ENCODE data around the gene DNAH14. TPM values are rescaled to one million over a fixed set of nuclear protein-coding genes. Genes with fewer than 3 reads are reported as not detected.

The DNAH14 gene
- polyA plus RNA-seq, 6 donors from 2014 or later: 0.12 to 0.43 TPM; not detected in 4

DNA sequence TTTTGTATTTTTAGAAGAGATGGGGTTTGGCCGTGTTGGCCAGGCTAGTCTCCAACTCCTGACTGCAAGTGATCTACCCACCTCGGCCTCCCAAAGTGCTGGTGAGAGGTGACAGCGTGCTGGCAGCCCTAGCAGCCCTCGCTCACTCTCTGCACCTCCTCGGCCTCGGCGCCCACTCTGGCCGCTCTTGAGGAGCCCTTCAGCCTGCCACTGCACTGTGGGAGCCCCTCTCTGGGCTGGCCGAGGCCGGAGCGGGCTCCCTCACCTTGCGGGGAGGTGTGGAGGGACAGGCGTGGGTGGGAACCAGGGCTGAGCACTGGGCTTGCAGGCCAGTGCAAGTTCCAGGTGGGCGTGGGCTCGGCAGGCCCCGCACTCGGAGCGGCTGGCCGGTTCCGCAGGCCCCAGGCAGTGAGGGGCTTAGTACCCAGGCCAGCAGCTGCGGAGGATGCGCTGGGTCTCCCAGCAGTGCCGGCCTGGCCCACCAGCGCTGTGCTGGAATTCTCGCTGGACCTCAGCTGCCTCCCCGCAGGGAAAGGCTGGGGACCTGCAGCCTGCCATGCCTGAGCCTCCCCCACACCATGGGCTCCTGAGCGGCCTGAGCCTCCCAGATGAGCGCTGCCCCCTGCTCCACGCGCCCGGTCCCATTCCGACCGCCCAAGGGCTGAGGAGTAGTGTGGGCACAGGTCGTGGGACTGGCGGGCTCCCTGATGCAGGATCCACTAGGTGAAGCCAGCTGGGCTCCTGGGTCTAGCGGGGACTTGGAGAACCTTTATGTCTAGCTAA lies 501.8 kb downstream of the DNAH14 start:
- DNase-seq (no peak), ATAC-seq (ENCODE audit: low read depth in 2 of 2) (no peak)
- H3K4me3 Mint-ChIP-seq: no peak overlapping the region
- H3K36me3 Mint-ChIP-seq: no peaks in the 10 kb centered on the region
- H3K9me3 Mint-ChIP-seq: peaks cover 0 to 2% (median 0%) of the 10 kb centered on the region in 7 donors
- no peaks in the 10 kb centered on the region for H3K27me3 Mint-ChIP-seq
- no peak overlapping the region for H3K27ac Mint-ChIP-seq
- peaks cover 23 to 35% (median 31%) of the 10 kb centered on the region in 3 donors for H3K4me1 Mint-ChIP-seq

DNA sequence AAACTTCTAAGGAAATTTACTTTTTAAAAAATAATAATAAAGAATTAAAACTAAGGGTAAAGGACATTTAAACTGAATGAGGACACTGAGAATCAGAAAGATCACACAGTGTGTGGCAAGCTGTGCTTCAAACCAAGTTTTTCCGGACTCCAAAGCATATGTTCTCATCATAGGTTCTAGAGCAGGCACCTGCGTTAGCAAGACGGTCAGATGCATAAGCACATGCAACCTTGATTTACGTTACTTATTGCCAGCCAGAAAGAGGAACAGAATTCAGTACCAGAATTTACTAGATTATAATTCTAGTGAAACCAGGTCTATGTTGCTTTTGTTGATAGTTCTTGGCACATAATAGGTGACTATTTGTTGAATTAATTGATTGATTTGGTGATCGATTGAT lies 504.6 kb downstream of the DNAH14 start:
- DNase-seq (peak; percentile 39), ATAC-seq (ENCODE audit: low read depth in 2 of 2) (peak; percentile 71 to 73)
- H3K9me3 Mint-ChIP-seq: peaks cover 0 to 2% (median 0%) of the 10 kb centered on the region in 7 donors

DNA sequence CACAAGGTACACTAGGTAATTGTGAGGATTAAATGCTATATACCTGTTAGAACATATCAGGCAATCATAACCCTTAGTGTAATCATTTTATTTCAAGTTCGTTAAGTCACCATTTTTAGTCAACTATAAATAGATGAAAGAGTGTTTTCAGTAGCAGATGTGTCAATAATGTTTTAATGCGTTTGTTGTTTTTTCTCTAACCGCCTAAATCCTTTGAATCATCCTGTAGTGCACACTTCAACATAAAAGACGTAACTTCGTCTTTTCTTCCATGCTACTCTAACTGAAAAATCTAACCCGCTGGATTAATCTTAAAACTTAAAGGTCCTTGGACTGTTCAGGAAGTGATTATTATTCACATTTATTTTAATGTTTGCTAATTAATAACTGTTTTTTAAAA lies 505.6 kb downstream of the DNAH14 start:
- no peaks in the 10 kb centered on the region for H3K36me3 Mint-ChIP-seq

More for the DNA sequence above, 504.6 kb downstream of the DNAH14 start:
- Mint-ChIP-seq H3K27me3 (no peaks in the 10 kb centered on the region), H3K27ac (peak overlapping the region; percentile 38 to 90 (median 66)), H3K36me3 (no peaks in the 10 kb centered on the region), H3K4me3 (peak overlapping the region in 1 of 8 donors; percentile 63), H3K4me1 (peaks cover 25 to 37% (median 35%) of the 10 kb centered on the region in 3 donors)

DNA sequence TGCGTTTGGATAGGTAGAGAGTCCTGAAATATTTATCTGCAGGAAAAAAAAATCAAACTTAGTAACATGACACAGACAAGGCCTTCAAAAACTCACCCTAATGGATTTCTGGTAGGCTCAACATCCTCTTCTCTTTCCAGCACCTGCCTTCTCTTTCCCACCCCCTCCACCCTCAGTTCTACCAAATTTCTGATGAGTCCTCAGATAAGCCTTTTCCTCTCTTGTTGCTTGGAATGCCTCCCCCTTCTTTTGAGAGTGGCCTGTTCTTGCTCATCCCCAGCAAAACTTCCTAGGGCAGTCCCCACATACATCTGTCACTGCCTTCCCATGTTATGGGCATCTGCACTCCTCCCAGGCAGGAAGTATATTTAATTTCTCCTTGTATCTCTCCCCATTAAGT lies 506.0 kb downstream of the DNAH14 start:
- Mint-ChIP-seq H3K36me3 (no peaks in the 10 kb centered on the region), H3K4me3 (peak overlapping the region in 7 of 8 donors; percentile 46 to 88 (median 69)), H3K9me3 (peaks cover 0 to 2% (median 0%) of the 10 kb centered on the region in 7 donors), H3K27ac (peak overlapping the region; percentile 83 to 95 (median 90)), H3K27me3 (no peaks in the 10 kb centered on the region), H3K4me1 (peaks cover 25 to 35% (median 31%) of the 10 kb centered on the region in 3 donors)
- ATAC-seq (ENCODE audit: low read depth in 2 of 2) (no peak), DNase-seq (no peak)

More for the DNA sequence above, 505.6 kb downstream of the DNAH14 start:
- Mint-ChIP-seq H3K4me1 (peaks cover 25 to 35% (median 31%) of the 10 kb centered on the region in 3 donors), H3K9me3 (peaks cover 0 to 2% (median 0%) of the 10 kb centered on the region in 7 donors), H3K4me3 (peak overlapping the region in 3 of 8 donors; percentile 46 to 65 (median 53)), H3K27me3 (no peaks in the 10 kb centered on the region), H3K27ac (peak overlapping the region in 5 of 6 donors; percentile 11 to 85 (median 70))
- DNase-seq (no peak), ATAC-seq (ENCODE audit: low read depth in 2 of 2) (no peak)

DNA sequence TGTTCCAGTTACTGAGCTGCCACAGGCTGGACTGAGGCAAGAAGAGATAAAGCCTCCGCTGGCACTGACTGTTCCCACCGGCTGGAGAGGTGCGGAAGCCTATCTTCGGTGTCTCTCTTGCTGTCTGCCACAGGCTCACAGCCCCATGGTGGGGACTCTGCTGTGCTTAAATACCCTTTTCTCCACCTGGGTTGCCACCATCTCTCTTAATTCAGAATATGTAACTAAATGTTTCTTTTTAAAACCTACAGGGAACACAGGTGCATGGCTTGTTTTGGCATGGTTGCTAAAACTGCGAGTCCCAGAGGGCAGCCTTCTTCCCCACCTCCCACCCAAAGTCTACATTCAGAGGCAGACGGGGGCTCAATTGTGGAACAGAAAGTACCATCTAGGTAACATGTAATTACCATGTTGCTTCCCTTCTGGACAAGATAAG lies 506.5 kb downstream of the DNAH14 start:
- ATAC-seq (ENCODE audit: low read depth in 2 of 2) (peak; percentile 73 to 79), DNase-seq (peak; percentile 48)
- Mint-ChIP-seq H3K27ac (peak overlapping the region; percentile 83 to 95 (median 90)), H3K9me3 (peaks cover 0 to 2% (median 0%) of the 10 kb centered on the region in 7 donors), H3K4me3 (peak overlapping the region; percentile 4 to 88 (median 67)), H3K4me1 (peaks cover 25 to 35% (median 31%) of the 10 kb centered on the region in 3 donors), H3K36me3 (no peaks in the 10 kb centered on the region), H3K27me3 (no peaks in the 10 kb centered on the region)

DNA sequence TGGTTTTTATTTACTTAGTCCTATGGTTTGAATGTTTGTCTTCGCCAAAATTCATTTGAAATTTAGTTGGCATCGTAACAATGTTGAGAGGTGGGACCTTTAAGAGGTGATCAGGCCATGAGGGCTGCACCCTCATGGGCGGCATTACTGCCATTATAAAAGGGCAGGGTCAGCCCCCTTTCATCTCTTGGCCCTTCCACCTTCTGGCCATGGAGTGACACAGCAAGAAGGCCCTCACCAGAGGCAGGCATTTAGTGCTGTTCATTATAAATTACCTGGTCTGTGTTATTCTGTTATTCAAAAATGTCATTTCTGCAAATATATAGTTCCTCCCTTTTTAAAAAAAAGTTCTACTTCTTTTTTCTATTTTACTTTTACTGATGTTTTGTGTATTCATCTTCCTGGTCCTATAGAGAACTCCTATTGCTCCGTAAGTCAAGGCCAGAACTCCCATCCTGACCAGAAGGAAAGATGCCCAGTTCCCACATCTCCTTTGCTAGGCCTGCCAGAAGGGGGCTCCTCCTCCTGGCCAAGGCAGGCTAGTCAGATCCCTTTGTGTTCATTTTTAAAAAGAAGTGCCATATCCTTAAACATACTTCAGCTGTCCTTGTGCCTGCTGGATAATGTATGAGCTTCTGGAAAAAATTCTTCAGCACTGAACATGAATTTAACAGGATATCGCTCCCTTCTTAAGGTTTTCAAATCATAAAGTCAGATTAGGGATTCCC lies 508.4 kb downstream of the DNAH14 start:
- Mint-ChIP-seq H3K4me3 (peak overlapping the region in 2 of 8 donors; percentile 13 to 60), H3K27ac (peak overlapping the region in 3 of 6 donors; percentile 1 to 63 (median 58)), H3K9me3 (no peaks in the 10 kb centered on the region), H3K4me1 (peaks cover 41 to 52% (median 49%) of the 10 kb centered on the region in 3 donors), H3K27me3 (no peaks in the 10 kb centered on the region), H3K36me3 (no peaks in the 10 kb centered on the region)
- ATAC-seq (ENCODE audit: low read depth in 2 of 2) (no peak), DNase-seq (no peak)

DNA sequence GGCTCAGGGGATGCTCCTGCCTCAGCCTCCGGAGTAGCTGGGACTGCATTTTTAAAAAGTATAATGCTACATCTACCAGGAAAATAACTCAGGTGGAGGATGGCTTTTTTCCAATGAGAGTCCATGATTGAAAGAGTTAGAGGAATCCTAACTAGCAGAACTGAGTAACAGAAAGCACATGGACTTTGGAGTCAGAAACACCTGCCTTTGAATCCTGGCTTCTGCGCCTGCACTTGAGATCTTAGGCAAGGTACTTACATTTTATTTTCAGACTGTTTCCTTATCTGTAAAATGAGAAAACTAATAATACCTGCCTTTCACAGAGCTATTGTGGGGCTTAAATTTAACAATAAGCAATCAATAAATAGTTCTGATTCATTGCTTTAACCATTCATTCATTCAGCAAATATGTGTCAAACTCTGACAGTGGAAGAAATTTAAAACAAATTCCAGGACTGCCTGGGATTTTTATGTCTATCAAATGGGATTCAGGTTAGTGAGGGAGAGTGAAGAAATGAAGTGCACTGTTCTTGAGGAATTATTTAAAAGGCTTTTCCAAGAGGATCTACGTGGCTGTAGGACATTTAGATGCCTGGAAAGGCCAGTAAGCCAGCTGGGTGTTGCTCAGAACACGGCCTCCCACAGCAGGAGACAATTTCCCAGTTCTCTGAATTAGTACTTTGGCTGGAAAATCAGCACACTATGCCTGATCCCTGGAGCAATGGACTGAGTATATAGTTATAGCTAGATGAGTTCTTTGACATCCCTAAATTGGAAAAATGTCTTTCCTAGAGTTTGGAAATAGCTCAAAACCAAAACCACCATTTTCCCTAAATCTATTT lies 511.1 kb downstream of the DNAH14 start:
- Mint-ChIP-seq H3K36me3 (no peaks in the 10 kb centered on the region), H3K27me3 (no peaks in the 10 kb centered on the region), H3K4me3 (no peak overlapping the region), H3K9me3 (no peaks in the 10 kb centered on the region), H3K27ac (peak overlapping the region in 3 of 6 donors; percentile 14 to 86 (median 80)), H3K4me1 (peaks cover 57 to 66% (median 57%) of the 10 kb centered on the region in 3 donors)
- DNase-seq: no peak
- no peak for ATAC-seq (ENCODE audit: low read depth in 2 of 2)

DNA sequence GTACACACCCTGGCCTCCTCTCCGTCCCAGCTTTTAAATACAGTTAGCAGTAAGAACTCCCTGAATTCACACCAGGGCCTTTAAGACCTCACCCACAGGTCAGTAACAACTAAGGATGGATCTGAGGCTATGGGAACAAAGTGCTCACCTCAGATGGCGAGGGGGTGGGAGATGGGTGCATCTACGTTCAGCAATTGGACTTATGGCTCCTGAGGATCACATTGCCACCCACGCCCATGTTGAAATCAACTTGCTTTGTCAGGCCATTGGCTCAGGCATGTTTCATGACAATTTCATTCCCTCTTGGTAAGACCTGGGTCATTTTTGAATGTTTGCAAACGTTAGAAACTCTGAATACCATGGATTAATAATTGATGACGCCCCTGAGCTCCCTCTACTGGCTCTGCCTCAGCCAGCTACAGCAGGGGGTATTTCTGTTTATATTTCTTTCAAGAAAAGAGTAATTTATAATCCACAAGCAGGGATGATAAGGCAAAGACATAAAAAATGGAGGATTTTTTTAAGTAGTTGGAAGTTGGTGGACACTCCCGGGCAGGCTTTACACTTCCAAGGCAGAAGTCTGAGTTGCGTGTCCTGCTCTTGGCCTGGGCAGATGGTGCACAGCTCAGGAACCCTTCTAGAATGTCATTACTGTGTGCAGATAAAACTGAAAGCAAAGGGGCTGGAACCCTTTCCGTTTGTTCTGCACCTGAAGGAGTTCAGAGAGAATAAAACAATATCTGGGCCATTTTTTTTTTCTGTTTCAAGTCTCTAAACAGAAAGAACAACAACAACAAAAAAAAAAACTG lies 512.0 kb downstream of the DNAH14 start:
- Mint-ChIP-seq H3K27ac (peak overlapping the region in 5 of 6 donors; percentile 55 to 86 (median 80)), H3K27me3 (no peaks in the 10 kb centered on the region), H3K4me1 (peaks cover 51 to 66% (median 55%) of the 10 kb centered on the region in 3 donors), H3K36me3 (no peaks in the 10 kb centered on the region), H3K4me3 (peak overlapping the region in 7 of 8 donors; percentile 13 to 82 (median 53)), H3K9me3 (no peaks in the 10 kb centered on the region)
- no peak for ATAC-seq (ENCODE audit: low read depth in 2 of 2)
- no peak for DNase-seq

DNA sequence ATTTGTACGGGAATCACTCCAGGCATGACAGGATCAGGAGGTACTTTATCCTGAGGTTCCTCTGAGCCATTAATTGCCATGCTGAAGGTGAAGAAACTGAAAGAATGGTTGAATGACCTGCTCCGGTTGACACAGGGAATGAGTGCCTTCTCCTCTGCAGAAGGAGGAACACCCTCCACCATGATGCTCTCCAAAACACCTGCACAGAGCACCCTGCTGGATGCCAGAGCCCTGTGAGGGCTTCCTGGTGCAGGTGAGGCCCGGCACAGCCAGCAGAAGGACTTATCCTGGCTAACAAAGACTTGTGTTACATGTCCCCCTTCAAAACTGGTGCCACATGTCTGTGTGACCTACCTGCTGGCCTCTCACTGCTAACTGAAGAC lies 512.6 kb downstream of the DNAH14 start:
- Mint-ChIP-seq H3K36me3 (no peaks in the 10 kb centered on the region), H3K9me3 (no peaks in the 10 kb centered on the region), H3K4me1 (peaks cover 46 to 61% (median 52%) of the 10 kb centered on the region in 3 donors), H3K4me3 (peak overlapping the region in 6 of 8 donors; percentile 26 to 82 (median 56)), H3K27me3 (no peaks in the 10 kb centered on the region), H3K27ac (peak overlapping the region; percentile 60 to 94 (median 82))
- ATAC-seq (ENCODE audit: low read depth in 2 of 2) (no peak), DNase-seq (no peak)

DNA sequence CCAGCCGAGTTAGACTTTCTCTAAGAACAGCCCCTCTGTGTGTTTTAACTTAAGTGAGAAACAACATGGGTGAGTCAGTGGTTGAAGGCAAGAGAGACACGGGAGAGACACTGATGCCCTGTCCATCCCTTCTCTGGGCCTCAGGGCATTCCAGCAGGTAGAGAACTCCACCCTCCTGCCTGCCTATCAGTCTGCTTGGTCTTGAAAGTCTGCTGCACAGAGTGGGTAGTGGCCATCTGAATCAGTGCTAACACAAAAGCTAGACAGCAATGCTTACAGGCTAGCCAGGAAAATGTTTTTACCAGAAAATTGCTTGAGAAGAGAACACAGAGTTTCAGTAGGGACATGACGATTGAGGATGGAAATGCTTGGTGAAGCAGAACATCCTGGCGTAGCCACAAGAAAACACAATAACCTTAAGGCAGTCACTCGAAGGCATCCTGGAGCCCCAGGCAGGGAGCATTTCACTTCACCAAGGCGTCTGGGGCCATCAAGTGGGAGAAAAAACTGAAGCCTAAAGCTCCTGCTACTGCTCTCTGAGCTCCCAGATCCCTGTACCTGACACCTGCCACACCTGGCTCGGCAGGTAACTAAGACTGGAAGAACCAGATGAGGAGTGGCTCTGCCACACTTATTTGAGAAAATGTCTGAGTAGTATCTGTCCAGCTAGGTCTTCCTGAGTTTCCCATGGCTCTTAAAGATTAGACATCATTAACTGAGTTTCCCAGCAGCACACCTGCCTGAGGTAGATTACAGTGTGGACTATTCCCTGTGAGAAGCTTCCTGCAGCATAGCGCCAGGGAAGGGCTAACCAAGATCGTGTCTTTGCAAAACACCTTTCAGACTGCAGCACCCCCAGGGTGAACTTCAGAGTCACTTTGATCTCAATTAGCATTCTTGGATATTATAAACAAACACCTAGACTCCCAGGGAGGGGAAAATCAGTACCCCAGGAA lies 516.4 kb downstream of the DNAH14 start:
- Mint-ChIP-seq H3K27ac (peak overlapping the region; percentile 81 to 97 (median 94)), H3K27me3 (peaks cover 0 to 3% (median 0%) of the 10 kb centered on the region in 3 donors), H3K36me3 (no peaks in the 10 kb centered on the region), H3K4me3 (peak overlapping the region in 7 of 8 donors; percentile 81 to 93 (median 86)), H3K4me1 (peaks cover 47 to 55% (median 52%) of the 10 kb centered on the region in 3 donors), H3K9me3 (no peaks in the 10 kb centered on the region)
- DNase-seq: no peak
- ATAC-seq (ENCODE audit: low read depth in 2 of 2): no peak

DNA sequence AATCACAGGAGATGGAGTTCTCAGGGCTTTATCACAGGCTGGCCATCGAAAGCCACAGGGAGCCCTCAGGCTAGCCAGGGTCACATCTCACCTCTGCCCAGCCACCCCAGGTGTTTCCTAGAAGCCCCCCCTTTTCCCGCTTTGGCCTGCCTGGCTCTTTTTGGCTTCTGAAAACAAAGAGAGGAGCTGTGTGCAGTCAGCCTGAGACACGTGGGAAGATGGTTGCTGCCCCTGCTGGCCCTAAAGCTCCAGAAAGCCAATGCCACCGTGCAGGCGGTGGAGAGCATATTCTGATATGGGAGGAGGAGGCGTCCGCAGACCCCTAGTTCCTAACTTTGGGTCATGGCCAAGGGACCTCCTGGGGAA lies 517.1 kb downstream of the DNAH14 start:
- peaks cover 41 to 50% (median 48%) of the 10 kb centered on the region in 3 donors for H3K4me1 Mint-ChIP-seq
- no peaks in the 10 kb centered on the region for H3K9me3 Mint-ChIP-seq
- peaks cover 0 to 7% (median 0%) of the 10 kb centered on the region in 3 donors for H3K27me3 Mint-ChIP-seq
- ATAC-seq (ENCODE audit: low read depth in 2 of 2) (no peak), DNase-seq (no peak)
- H3K36me3 Mint-ChIP-seq: no peaks in the 10 kb centered on the region
- peak overlapping the region in 1 of 6 donors; percentile 66 for H3K27ac Mint-ChIP-seq
- peak overlapping the region in 2 of 8 donors; percentile 53 to 59 for H3K4me3 Mint-ChIP-seq

Data from naive B cell (primary cell).